Mesothelial cell of epicardium (in vitro differentiated cells): ENCODE measurements around the gene DXO. TPM values are rescaled to one million over a fixed set of nuclear protein-coding genes. Genes with fewer than 3 reads are reported as not detected.

Source experiments
- DNase-seq, 2 experiments: peaks; one replicate each; pipeline ENCODE4 v3.0.0; 2021; ENCODE audit warnings: low spot score in 2 of 2; ENCODE audit not compliant: unreplicated experiment in 2 of 2
- H3K27ac Mint-ChIP-seq: 2 replicates; pipeline ENCODE4 v1.8.0; 2021; ENCODE audit warnings: mixed read lengths
- H3K27me3 Mint-ChIP-seq: 2 replicates; pipeline ENCODE4 v1.8.0; 2021; ENCODE audit warnings: low read depth, mixed read lengths
- H3K36me3 Mint-ChIP-seq: 2 replicates; pipeline ENCODE4 v1.8.0; 2021; ENCODE audit warnings: mixed read lengths
- H3K4me1 Mint-ChIP-seq: 2 replicates; pipeline ENCODE4 v1.8.0; 2021; ENCODE audit warnings: mixed read lengths
- H3K4me3 Mint-ChIP-seq: 2 replicates; pipeline ENCODE4 v1.8.0; 2021; ENCODE audit warnings: mild to moderate bottlenecking, moderate library complexity, mixed read lengths
- H3K9me3 Mint-ChIP-seq: 2 replicates; pipeline ENCODE4 v1.8.0; 2021; ENCODE audit warnings: mixed read lengths
- CTCF ChIP-seq: fragments of 200-600 bp; sonication (generic); IDR thresholded peaks from one replicate; pipeline ENCODE4 v1.5.0; 2021; ENCODE audit warnings: antibody characterized with exemption; ENCODE audit not compliant: unreplicated experiment
- total RNA-seq: library from RNA; stranded (reverse); gene quantifications from 3 replicates; pipeline ENCODE4 v1.2.1, GENCODE V29; 2021

The DXO gene
- total RNA-seq, 1 donor from 2014 or later, result 28.1 TPM

DNA sequence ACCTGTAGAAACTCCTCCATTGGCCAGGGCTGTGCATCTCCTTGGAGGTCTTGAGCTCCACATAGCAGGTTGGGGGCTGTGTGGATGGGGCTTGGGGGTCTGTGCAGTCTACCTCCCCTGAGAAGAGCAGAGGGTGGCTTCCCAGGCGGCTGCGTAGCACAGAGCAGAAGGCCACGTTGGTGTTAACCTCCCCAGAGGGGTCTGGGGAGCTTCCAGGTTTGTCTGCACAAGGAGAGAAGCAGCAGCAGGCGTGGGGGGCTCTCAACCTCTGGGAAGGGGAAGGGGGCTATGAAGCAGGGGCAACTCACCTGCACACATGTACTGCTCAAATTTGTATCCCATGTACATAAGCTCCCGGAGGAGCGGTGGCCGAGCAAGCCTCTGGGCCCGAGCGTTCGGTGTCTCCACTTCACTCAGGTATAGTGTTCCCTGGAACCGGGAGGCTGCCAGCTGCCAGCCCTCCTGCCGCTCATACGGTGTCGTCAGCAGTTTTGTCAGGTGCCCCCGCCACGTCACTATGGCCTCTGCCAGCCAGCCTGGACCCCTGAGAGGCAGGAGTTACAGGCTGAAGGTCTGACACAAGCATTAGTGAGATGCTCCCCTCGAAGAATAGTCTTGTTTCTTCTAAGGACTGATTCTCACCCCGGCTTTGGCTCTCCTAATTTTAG, 1.2 kb downstream of the DXO start:
- Mint-ChIP-seq H3K36me3 (peaks cover 22% of the 10 kb centered on the region), H3K27me3 (no peaks in the 10 kb centered on the region), H3K9me3 (no peaks in the 10 kb centered on the region), H3K27ac (peak overlapping the region; percentile 100), H3K4me3 (peak overlapping the region; percentile 97), H3K4me1 (peaks cover 15% of the 10 kb centered on the region)
- no peak for DNase-seq
- no peak for TF ChIP-seq CTCF

DNA sequence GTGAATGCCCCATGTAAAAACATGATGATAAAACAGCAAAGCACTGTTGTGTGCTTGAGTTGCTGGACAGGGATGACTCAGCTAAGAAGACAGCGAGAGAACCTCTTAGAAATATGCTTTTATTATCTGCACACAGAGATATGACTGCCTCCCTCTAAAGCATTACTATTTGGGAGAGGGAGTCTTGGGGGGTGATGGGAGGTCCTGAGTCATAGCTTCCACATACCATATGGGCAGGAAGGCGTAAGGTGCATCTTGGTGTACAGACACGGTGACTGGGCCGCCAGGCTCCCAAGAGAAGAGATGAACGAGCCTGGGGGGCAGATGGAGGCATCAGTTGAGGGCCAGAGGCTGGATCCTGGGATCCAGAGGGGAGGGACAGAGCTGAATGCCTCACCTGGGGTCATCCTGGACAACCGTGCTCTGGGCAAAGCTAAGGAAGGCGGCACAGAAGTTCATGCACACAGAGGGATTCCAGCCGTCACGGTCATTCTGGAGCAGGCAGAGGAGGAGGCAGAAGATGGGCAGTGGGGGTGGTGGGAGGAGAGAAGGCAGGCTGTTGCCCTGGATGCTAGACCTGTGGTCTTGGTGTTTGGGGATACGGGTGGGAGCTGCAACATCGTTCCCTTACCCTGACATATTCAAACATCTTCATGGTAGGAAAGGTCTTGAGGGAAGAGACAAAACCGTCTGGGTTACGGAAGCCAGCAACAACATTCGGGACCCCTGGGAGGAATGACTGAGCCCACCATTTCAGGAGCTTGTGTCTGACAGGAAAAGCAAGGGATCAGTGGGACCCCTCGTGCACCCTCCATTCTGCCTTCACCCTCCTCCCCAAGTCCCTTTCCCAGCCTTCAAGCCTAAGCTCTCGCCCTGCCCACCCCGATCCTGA, 2.0 kb downstream of the DXO start:
- Mint-ChIP-seq H3K4me1 (peaks cover 15% of the 10 kb centered on the region), H3K4me3 (peak overlapping the region; percentile 55), H3K27me3 (no peaks in the 10 kb centered on the region), H3K27ac (peak overlapping the region; percentile 100), H3K9me3 (no peaks in the 10 kb centered on the region), H3K36me3 (peaks cover 17% of the 10 kb centered on the region)
- DNase-seq, result no peak
- TF ChIP-seq CTCF, result no peak

DNA sequence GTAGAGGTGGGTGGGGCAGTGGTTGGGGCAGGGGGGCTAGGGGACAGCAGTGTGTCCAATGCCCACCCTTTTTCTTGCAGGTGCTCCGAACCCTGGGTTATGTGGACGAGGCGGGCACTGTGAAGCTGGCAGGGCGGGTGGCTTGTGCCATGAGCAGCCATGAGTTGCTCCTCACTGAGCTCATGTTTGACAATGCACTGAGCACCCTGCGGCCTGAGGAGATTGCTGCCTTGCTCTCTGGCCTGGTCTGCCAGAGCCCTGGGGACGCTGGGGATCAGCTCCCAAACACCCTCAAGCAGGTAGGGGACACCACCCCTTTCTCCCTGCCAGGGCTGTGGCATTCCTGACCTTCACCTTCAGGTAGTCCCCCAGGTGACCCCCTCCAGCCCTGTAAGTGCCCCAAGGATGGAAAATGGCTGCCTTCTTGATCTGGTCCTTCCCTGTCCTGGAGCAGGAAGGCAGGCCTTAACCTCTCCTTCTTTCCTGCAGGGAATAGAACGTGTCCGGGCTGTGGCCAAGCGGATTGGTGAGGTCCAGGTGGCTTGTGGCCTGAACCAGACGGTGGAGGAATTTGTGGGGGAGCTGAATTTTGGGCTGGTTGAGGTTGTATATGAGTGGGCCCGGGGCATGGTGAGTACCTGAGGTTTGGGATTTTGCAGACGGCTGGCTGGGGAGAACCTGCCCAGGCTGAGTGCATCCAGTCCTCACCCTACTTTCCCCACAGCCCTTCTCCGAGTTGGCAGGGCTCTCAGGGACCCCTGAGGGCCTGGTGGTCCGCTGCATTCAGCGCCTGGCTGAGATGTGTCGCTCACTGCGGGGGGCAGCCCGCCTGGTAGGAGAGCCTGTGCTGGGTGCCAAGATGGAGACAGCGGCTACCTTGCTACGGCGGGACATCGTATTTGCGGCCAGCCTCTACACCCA, 2.9 kb downstream of the DXO start:
- peaks cover 15% of the 10 kb centered on the region for H3K4me1 Mint-ChIP-seq
- H3K4me3 Mint-ChIP-seq, result no peak overlapping the region
- no peaks in the 10 kb centered on the region for H3K9me3 Mint-ChIP-seq
- DNase-seq, result no peak
- TF ChIP-seq CTCF, result no peak
- H3K27ac Mint-ChIP-seq, result peak overlapping the region; percentile 100
- H3K27me3 Mint-ChIP-seq, result no peaks in the 10 kb centered on the region
- peaks cover 20% of the 10 kb centered on the region for H3K36me3 Mint-ChIP-seq

DNA sequence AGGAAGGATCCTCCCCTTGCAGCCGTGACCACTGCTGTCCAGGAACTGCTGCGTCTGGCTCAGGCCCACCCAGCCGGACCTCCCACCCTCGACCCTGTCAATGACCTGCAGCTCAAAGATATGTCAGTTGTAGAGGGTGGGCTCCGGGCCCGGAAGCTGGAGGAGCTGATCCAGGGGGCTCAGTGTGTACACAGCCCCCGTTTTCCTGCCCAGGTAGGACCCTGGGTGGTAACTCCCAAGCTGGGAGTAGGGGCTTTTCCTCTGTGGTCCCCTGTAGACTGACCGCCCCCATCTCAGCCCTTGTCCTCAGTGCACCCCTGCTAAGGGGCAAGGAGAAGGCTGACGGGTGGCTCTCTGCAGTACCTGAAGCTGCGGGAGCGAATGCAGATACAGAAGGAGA, 3.6 kb downstream of the DXO start:
- peaks cover 14% of the 10 kb centered on the region for H3K4me1 Mint-ChIP-seq
- DNase-seq, result no peak
- H3K9me3 Mint-ChIP-seq, result no peaks in the 10 kb centered on the region
- no peak overlapping the region for H3K4me3 Mint-ChIP-seq
- H3K36me3 Mint-ChIP-seq, result peaks cover 23% of the 10 kb centered on the region
- no peaks in the 10 kb centered on the region for H3K27me3 Mint-ChIP-seq
- TF ChIP-seq CTCF, result no peak
- no peak overlapping the region for H3K27ac Mint-ChIP-seq

- H3K27me3 Mint-ChIP-seq, result no peaks in the 10 kb centered on the region
- H3K4me1 Mint-ChIP-seq, result peaks cover 10% of the 10 kb centered on the region
- H3K4me3 Mint-ChIP-seq, result no peak overlapping the region
- no peak for TF ChIP-seq CTCF
- H3K27ac Mint-ChIP-seq, result no peak overlapping the region
- no peaks in the 10 kb centered on the region for H3K9me3 Mint-ChIP-seq
- H3K36me3 Mint-ChIP-seq, result peaks cover 25% of the 10 kb centered on the region
- DNase-seq, result no peak
These were observed 4.0 kb downstream of the DXO start for GRCh38 chr6:31967926-31968320.
